HG03354 (cell line): ENCODE data around the gene CMTM8.

ENCODE experiments used
- ATAC-seq: cut with Tn5 transposase; IDR thresholded peaks from one replicate; pipeline ENCODE4 v1.9.1; 2021; ENCODE audit warnings: mild to moderate bottlenecking; ENCODE audit not compliant: unreplicated experiment, poor library complexity, severe bottlenecking

Gene CMTM8

GRCh38 chr3:32302601-32303398, 64.3 kb downstream of the CMTM8 start:
- no peak for ATAC-seq

GRCh38 chr3:32303399-32303747, 64.9 kb downstream of the CMTM8 start:
- no peak for ATAC-seq

GRCh38 chr3:32303977-32304881, 65.7 kb downstream of the CMTM8 start:
- no peak for ATAC-seq

- ATAC-seq: no peak
Observed at GRCh38 chr3:32305361-32305876, 66.9 kb downstream of the CMTM8 start.

GRCh38 chr3:32306072-32306471, 67.6 kb downstream of the CMTM8 start:
- no peak for ATAC-seq

- ATAC-seq: no peak
Observed at GRCh38 chr3:32307591-32307990, 69.1 kb downstream of the CMTM8 start.

GRCh38 chr3:32308378-32308777, 69.9 kb downstream of the CMTM8 start:
- no peak for ATAC-seq

GRCh38 chr3:32309654-32310242, 71.3 kb downstream of the CMTM8 start:
- ATAC-seq: no peak

GRCh38 chr3:32310336-32310735, 71.9 kb downstream of the CMTM8 start:
- no peak for ATAC-seq

GRCh38 chr3:32310918-32311839, 72.7 kb downstream of the CMTM8 start:
- ATAC-seq: no peak

- no peak for ATAC-seq
Observed at GRCh38 chr3:32312251-32312650, 73.8 kb downstream of the CMTM8 start.

- ATAC-seq: no peak
Observed at GRCh38 chr3:32313169-32313568, 74.7 kb downstream of the CMTM8 start.

GRCh38 chr3:32313723-32314473, 75.4 kb downstream of the CMTM8 start:
- ATAC-seq: no peak

GRCh38 chr3:32315441-32315840, 77.0 kb downstream of the CMTM8 start:
- ATAC-seq: no peak

- ATAC-seq: no peak
Observed at GRCh38 chr3:32316319-32316718, 77.8 kb downstream of the CMTM8 start.

- no peak for ATAC-seq
Observed at GRCh38 chr3:32316976-32317375, 78.5 kb downstream of the CMTM8 start.

- no peak for ATAC-seq
Observed at GRCh38 chr3:32319607-32320006, 81.1 kb downstream of the CMTM8 start.

GRCh38 chr3:32320080-32320479, 81.6 kb downstream of the CMTM8 start:
- no peak for ATAC-seq
